GM18498 (cell line): ENCODE results near the gene C9orf40.

Experiments used
- ATAC-seq: cut with Tn5 transposase; IDR thresholded peaks from one replicate; pipeline ENCODE4 v1.9.1; 2021; ENCODE audit warnings: mild to moderate bottlenecking, moderate library complexity; ENCODE audit not compliant: unreplicated experiment

Gene C9orf40, protein sequence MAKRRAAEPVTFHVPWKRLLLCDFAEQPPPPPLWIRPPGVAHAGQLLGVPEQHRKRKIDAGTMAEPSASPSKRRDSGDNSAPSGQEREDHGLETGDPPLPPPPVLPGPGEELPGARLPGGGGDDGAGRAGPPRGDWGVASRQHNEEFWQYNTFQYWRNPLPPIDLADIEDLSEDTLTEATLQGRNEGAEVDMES

DNA sequence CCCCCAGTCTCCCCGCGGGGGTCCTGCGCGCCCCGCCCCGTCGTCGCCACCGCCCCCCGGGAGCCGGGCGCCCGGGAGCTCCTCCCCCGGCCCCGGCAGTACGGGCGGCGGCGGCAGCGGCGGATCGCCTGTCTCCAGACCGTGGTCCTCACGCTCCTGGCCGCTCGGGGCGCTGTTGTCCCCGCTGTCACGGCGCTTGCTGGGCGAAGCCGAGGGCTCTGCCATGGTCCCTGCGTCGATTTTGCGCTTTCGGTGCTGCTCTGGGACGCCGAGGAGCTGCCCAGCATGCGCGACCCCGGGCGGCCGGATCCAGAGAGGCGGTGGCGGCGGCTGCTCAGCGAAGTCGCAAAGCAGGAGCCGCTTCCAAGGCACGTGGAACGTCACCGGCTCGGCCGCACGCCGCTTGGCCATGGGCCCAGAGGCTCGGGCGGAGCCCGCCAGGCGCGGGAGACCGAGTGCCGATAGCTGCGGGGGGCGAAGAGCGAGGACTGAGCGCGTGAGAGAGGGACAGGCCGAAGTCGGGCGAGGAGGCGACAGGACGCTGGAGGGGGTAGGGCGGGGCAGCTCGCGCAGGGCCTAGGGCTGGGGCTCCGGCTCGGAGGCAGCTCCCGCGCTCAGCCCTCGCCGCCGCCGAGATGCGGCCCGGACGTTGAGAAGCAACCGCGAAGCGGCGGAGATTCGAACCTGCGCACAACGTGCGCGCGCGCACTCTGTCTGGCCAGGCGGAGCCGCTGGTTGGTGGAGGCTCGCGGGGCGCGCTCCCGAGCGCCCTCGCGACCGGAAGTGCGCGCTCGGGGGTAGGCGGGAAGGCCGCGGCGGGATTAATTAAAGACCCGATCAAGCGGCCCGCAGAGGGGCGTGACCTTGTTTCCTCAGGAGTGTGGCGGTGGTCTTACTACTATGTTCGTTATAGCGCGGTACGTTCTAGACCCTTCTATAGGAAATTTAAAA, at the start of gene C9orf40:
TSS of gene C9orf40 (minus strand) at position 712 of the 951 bp plus-strand sequence. CDS start at position 411, 301 bp downstream.
- ATAC-seq, result peak; percentile 94

DNA sequence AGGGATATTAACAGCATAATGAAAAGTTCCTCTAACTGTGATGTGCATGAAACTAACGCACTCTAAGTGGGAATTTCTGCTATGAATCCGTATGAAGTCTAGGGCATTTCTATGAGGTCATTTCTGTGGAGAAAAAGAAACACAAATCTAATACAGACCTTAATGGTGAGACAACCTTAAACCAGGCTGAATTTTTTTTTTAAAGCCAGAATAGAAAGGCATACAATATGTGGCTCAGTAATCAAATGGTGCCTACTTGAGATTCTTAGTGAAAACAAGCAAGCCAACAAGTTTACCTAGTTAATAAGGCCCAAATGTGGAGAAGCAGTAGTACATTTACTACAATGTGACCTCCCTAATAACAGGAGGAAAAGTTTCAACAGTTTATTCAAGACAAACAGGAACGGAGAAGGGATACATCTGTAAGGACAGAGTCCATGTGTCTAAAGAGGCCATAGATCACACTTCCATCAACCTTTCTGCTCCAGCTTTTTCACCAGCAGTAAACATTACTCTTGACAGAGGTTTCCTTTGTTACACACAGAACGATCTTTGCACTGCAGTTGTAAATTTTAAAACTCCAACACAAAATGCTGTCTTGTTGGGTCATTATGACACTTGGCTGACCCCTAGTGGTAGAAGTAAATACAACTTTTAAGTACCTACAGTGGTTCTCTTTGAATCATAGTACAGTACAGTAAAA, 49.2 kb upstream of the C9orf40 start:
- peak; percentile 88 for ATAC-seq

DNA sequence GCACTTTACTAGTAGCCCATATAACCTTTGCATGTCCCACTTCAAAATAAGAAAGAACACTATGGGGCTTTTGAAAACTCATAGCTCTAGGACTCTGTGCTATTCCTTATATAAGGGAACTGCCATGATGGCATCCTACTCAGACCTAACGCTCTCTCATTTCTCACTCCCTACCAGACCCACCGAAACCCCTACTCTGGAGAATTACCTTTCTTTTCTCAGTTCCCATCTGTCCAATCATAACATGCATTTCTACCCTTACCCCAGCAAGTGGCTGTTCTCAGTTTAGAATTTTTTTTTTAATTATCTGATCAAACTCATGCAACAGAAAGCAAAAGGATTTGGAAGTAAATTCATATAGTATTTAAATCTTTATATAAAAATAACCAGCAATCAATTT, 48.1 kb upstream of the C9orf40 start:
- peak; percentile 69 for ATAC-seq

DNA sequence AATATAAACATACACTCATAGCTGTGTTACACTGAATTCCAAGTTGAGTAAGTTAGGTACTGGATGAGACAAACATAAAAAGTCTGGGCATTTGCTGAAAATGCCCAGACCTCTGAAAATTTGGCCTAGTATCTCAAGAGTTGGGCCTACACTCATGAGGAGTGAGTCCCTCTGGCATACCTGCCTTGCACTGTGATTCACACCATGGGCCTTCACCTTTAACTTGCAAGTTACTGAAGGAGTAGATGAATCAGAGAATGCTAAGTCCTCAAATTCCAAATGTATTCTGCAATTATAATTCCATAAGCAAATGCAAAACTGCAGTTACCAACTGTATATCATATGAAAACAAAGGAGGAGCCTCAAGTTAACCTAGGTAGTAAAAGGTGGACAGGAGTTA, 32.3 kb upstream of the C9orf40 start:
- no peak for ATAC-seq

DNA sequence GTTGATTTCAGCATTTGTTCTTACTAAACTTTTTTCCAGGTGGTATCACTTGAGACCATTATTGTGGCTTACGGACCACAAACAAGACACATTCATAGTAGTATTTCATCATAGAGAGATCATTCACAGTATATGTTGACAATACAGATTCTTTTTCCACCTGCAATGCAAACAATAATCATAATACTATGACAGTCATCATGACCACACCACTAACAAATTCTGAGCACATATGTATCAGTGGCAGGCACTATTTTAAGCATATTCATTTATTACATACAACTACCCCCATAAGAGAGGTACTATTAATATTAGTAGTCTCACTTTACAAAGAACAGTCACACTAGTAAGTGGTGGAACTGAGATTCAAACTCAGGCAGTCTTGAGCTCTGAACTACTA, 31.0 kb upstream of the C9orf40 start:
- no peak for ATAC-seq

DNA sequence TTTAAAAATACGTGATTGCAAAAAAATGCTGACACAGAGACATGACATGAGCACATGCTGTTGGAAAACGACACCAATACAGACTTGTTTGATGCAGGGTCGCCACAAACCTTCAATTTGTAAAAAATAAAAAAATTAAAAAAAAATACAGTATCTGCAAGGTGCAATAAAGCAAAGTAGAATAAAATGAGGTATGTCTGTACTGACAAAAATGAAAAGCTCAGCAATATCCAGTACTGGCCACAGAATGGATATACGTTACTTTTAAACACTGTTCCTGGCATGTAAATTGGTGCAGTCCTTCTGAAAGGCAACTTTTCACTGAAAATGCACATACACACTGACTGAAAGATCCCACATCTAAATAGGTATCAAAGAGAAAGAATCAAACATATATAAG, 27.1 kb upstream of the C9orf40 start:
- ATAC-seq, result no peak

DNA sequence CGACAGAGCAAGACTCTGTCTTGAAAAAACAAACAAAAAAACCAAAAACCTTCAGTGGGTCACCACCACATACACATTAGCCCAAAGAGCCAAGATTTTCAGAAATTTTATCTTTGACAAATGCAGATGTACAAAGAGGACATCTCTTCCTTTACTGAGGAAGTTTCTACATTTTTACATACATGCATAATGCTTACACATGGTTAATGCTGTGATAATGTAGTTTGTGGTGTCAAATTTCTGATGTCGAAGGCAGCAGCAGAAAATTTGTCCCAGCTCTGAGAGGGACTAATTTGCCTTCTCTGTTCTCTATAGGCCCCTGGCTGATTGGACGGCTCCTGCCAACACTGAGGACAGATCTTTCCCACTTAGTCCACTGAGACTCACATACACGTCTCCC, 24.6 kb upstream of the C9orf40 start:
- ATAC-seq, result no peak

DNA sequence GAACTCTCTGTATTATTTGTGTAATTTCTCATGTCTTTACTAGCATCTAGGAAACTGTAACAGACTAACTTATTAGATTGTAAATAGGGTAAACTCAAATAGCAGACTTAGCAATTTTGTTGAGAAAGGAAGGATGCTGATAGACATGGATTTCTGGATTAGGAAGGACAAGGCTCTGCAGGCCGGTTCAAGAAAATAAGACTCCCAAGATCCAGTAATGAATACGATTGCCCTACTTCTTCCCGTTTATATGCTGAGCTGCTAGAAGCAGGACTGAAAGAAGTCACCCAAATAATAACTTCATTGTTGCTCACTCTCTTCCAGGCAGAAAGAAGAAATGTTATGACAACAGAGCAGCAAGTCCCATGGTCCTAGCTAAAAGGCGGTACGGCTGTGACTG, 22.8 kb upstream of the C9orf40 start:
- ATAC-seq, result no peak

DNA sequence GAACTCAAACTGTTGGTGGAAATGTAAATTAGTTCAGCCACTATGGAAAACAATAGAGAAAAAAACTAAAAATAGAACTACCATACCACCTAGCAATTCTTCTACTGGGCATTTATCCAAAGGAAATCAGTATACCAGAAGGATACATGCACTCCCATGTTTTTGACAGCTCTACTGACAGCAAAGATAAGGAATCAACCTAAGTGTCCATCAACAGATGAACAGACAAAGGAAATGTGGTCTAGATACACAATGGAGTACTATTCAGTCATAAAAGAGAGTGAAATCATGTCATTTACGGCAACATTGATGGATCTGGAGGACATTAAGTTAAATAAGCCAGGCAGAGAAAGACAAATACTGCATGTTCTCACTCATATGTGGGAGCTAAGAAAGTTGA, 21.8 kb upstream of the C9orf40 start:
- no peak for ATAC-seq

DNA sequence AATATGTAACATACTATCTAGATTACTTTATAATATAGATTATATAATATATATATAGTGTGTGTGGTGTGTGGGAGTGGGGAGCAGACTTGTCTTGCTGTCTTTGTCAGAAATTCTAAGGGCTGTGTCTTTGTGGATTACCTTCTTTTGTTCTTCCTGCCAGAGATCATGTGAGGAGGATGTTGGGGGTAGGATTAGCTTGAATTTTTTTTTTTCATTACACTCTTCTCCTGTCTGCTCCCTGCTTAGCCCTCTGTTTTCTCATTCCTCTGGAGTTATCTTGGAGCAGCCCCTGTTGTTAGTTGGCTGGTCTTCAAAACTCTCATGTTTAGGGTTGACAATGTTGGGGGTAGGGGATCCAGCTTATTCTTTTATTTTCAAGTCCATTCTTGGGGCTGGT, 21.0 kb upstream of the C9orf40 start:
- no peak for ATAC-seq

DNA sequence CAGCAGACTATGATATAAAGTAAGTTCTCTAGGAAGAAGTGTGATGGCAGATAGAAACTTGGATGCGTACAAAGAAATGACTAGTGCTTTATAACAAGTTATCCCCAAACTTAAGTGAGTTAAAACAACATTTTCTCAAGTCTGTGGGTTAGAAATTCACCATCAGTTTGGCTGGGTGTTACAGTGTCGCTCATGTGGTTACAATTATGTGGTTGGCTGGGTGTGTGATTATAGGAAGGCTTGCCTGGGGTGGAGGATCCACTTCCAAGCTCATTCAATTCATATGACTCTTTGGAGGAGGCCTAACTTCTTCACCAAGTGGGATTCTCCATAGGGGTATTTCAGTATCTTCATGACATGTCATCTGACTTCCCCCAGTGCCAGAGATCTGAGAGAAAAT, 10.3 kb upstream of the C9orf40 start:
- no peak for ATAC-seq

DNA sequence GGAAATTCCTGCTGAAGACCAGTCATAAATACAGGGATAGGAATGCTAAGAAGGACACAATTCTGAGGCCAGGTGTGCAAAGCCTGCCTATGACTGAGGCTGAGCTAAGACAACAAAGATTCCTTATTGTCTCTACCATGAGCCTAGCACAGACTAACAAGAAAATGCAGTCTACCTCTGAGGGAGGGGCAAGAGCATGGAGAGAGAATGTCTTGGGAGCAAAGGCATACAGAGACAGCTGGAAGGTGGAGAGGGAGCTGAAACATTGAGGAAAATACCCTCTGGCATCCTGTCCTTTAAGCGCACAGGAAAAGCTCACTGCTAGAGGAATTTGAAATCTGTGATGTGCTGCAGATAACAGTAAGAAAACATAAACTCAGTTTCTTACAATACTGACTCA, 8.8 kb upstream of the C9orf40 start:
- ATAC-seq, result no peak

DNA sequence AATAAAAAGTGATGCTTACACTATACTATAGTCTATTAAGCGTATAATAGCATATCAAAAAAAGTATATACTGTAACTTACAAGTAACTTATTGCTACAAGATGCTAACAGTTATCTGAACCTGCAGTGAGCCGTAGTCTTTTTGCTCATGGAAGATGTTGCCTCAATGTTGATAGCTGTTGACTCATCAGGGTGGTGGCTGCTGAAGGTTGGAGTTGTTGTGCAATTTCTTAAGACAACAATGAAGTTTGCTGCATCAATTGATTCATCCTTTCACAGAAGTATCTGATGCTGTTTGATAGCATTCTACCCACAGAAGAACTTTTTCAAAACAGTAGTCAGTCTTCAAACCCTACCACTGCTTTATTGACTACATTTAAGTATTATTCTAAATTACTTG, 7.8 kb upstream of the C9orf40 start:
- no peak for ATAC-seq

DNA sequence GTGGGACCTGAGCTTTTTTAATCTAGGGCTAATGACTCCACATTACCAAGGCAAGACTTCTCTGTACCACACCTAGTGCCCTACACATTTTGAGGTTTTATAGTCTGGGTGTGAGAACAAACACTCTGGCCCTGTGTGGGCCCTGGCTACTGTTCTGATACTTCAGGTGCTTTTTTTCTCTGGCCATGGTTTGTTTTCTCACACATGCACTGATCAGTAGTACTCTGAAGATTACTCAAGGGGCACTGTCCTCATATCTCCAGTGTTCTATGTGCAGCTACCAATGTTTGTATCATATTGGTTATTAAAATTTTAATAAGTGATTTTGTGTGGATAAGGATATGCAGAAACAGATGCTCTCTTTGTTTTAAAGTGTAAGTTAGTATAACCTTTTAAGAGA, 5.9 kb upstream of the C9orf40 start:
- peak; percentile 45 for ATAC-seq

DNA sequence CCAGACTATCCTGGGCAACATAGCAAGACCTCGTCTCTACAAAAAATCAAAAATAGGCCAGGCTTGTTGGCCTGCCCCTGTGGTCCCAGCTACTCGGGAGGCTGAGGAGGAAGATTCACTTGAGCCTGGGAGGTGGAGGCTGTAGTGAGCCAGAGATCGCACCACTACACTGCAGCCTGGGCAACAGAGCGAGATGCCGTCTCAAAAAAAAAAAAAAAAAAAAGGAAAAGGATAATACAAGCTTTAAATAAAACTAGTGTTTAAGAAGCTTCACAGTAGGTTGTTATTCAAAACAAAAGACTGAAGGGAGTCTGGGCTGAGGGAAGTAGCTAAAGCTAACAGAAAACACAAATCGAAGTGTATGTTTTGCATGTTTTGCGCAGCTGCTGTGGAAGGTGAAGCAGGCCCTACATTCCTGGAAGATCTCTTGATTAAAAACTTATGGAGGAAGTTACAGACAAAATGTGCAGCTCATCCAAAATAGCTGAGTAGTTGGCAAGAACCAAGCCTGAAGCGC, 581 bp upstream of the C9orf40 start:
- no peak for ATAC-seq

DNA sequence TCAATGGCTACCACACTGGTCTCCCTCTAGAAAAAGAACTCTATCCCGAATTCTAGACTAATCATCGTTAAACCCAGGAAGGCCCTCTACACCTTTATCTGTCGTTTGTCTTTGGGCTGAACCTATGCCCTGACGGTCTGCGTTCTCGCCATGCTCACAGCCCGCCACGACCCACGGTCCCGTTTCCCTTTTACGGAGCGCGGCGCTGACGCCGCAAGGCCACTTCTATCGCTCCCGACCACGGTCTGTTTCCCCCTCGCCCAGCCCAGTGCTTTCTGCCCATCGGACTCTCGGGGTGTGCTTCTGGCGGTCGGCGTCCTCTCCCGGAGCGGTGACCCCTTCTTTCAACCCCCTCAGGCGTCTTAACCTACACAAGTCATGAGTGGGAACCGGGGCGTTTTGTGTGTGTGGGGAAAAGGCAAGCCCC, 974 bp downstream of the C9orf40 start:
- ATAC-seq, result peak; percentile 40

DNA sequence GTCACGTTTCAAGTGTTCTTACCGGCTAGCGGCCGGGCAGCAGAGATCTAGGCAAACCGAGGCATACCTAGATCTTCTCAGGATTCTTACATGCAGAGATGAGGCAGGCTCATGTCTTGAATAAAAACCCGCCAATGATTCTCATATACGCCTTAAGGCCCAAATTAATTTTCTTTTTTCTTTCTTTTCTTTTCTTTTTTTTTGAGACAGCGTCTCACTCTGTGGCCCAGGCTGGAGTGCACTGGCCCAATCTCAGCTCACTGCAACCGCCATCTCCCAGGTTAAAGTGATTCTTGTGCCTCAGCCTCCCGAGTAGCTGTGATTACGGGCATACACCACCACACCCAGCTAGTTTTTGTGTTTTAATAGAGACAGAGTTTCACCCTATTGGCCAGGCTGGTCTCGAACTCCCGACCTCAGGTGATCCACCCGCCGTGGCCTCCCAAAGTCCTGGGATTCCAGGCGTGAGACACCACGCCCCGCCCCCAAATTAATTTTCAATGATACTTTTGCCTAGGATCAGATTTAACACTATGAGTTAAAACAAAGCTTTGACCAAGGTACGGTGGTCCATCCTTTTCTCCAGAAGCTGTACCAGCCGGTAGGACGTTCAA, 1.5 kb downstream of the C9orf40 start:
- no peak for ATAC-seq

DNA sequence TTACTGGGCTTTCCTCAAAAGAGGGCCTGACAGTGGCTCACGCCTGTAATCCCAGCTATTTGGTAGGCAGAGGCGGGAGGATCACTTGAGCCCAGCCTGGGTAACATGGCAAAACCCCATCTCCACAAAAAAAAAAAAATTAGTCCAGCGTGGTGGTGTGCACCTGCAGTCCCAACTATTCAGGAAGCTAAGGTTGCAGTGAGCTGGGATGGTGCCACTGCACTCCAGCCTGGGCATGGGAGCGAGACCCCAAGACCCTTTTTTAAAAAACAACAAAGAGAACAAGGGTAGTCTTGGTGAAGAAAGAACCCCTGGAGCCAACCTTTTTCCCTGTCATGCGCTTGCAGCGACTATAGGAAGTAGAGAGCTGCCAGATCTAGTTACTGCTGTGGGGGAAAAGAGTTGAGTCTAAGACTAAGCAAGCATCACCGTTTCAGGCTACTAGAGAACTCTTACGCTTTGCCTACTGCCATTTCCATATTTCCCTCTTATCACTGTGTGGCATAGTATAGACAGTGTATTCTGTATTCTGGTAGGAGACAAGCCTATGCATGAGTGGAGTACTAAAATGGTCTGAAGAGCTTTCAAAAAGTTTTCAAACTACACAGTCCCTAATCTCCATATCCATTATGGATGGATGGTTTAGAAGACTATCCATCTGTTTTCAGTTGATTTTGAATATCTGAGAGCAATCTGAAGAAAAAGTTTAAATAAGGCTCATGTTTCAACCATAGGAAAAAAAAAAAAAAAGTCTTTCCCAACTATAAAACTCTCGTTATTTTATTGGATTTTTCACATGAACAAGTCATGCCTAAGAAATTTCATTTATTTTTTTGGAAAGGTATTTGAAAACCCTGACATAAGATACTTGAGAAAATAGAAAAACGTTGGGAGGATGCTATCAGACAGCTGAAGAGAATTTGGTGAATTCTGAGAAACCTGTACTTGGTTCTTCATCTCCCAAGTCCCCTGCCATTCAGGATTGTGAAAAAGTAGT, 2.6 kb downstream of the C9orf40 start:
- no peak for ATAC-seq

DNA sequence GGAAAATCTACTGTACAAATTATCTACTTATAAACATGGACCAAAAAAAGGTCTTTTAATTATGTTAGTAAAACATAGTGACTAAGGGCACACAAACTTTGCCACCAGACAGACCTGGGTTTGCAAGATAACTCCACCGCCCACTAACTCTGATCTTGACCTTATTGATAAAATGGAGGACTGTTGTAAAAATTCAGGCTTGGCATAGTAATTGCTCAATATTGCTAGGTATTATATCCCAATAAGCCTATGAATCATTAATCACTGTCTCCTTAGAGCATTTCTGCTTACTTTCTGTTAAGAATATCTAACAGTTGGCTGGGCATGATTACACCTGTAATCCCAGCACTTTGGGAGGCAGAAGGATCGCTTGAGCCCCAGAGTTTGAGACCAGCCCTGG, 3.8 kb downstream of the C9orf40 start:
- no peak for ATAC-seq

DNA sequence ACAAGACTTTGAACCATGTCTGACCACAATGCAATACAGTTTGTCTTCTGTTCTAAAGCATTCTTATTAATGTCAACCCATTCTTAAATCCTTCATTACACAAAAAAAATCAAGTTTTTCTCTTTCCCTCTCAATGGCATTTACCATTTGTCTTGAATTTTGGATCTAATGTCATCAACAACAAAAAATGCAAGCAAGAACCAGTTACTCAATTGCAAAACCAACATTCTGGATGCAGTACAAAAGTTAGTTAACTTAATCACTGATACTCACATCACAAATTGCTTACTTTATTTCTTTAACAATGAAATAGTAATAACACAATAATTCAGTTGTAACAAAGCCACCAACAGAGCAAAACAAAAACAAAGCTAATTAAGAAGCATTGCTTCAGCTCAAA, 6.0 kb downstream of the C9orf40 start:
- ATAC-seq, result no peak
